ENCODE data around the gene ARHGEF7.

- TF ChIP-seq EZH2 (IDR thresholded peaks at IDR 0.05; ENCODE audit: borderline replicate concordance, low read length) (no peak), CTCF (conservative IDR thresholded peaks at IDR 0.05 in 1 of 2, IDR thresholded peaks at IDR 0.05 in 1 of 2; ENCODE audit: extremely low read depth in 1 of 2, insufficient read depth in 1 of 2, low read depth in 1 of 2, low read length in 2 of 2) (no peak)
Measured at GRCh38 chr13:111110054-111110453, 5.1 kb upstream of the ARHGEF7 start.
